HL-60 (cell line): ENCODE results near the gene TTC4.

ENCODE experiments used
- GABPA ChIP-seq: IDR thresholded peaks from 2 replicates; pipeline ENCODE4 v1.6.1; 2012; ENCODE audit warnings: low read depth
- POLR2AphosphoS5 ChIP-seq: IDR thresholded peaks from 2 replicates; pipeline ENCODE4 v1.6.1; 2012; ENCODE audit warnings: low read depth
- TF ChIP-seq, protein P1 (sequence below): IDR thresholded peaks from one replicate; pipeline ENCODE4 v1.5.1; 2011; ENCODE audit warnings: low read length, control low read depth, inconsistent platforms; ENCODE audit not compliant: insufficient read depth
- TF ChIP-seq, protein P2 (sequence below): IDR thresholded peaks from 2 replicates; pipeline ENCODE4 v1.6.1; 2012; ENCODE audit warnings: low read depth; ENCODE audit not compliant: insufficient replicate concordance

- TF ChIP-seq, protein P1, sequence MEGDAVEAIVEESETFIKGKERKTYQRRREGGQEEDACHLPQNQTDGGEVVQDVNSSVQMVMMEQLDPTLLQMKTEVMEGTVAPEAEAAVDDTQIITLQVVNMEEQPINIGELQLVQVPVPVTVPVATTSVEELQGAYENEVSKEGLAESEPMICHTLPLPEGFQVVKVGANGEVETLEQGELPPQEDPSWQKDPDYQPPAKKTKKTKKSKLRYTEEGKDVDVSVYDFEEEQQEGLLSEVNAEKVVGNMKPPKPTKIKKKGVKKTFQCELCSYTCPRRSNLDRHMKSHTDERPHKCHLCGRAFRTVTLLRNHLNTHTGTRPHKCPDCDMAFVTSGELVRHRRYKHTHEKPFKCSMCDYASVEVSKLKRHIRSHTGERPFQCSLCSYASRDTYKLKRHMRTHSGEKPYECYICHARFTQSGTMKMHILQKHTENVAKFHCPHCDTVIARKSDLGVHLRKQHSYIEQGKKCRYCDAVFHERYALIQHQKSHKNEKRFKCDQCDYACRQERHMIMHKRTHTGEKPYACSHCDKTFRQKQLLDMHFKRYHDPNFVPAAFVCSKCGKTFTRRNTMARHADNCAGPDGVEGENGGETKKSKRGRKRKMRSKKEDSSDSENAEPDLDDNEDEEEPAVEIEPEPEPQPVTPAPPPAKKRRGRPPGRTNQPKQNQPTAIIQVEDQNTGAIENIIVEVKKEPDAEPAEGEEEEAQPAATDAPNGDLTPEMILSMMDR = no peak
- TF ChIP-seq, protein P2, sequence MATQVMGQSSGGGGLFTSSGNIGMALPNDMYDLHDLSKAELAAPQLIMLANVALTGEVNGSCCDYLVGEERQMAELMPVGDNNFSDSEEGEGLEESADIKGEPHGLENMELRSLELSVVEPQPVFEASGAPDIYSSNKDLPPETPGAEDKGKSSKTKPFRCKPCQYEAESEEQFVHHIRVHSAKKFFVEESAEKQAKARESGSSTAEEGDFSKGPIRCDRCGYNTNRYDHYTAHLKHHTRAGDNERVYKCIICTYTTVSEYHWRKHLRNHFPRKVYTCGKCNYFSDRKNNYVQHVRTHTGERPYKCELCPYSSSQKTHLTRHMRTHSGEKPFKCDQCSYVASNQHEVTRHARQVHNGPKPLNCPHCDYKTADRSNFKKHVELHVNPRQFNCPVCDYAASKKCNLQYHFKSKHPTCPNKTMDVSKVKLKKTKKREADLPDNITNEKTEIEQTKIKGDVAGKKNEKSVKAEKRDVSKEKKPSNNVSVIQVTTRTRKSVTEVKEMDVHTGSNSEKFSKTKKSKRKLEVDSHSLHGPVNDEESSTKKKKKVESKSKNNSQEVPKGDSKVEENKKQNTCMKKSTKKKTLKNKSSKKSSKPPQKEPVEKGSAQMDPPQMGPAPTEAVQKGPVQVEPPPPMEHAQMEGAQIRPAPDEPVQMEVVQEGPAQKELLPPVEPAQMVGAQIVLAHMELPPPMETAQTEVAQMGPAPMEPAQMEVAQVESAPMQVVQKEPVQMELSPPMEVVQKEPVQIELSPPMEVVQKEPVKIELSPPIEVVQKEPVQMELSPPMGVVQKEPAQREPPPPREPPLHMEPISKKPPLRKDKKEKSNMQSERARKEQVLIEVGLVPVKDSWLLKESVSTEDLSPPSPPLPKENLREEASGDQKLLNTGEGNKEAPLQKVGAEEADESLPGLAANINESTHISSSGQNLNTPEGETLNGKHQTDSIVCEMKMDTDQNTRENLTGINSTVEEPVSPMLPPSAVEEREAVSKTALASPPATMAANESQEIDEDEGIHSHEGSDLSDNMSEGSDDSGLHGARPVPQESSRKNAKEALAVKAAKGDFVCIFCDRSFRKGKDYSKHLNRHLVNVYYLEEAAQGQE = no peak
- no peak for TF ChIP-seq POLR2AphosphoS5
- no peak for TF ChIP-seq GABPA
Observed at GRCh38 chr1:54764922-54765561, 49.4 kb downstream of the TTC4 start.
